H9 (cell line): ENCODE measurements around the gene SMC5. TPM values are rescaled to one million over a fixed set of nuclear protein-coding genes. Genes with fewer than 3 reads are reported as not detected.
A peak's percentile ranks its signal among the peaks of the same experiment; 100 is the strongest.

Experiments
- DNase-seq: peaks from one replicate; pipeline ENCODE4 v3.0.0-alpha.2; 2017
- H2AFZ ChIP-seq: one replicate; pipeline ENCODE4 v1.6.1; 2013; ENCODE audit warnings: mild to moderate bottlenecking, low read length, control low read depth, moderate library complexity
- H2AK5ac ChIP-seq: 2 replicates; pipeline ENCODE4 v1.6.1; 2013; ENCODE audit warnings: low read length, control low read depth, mixed read lengths; ENCODE audit not compliant: insufficient read length
- H2BK120ac ChIP-seq: one replicate; pipeline ENCODE4 v1.6.1; 2013; ENCODE audit warnings: low read depth, mild to moderate bottlenecking, low read length, control low read depth, inconsistent platforms; ENCODE audit not compliant: poor library complexity, severe bottlenecking
- H2BK12ac ChIP-seq: 2 replicates; pipeline ENCODE4 v1.6.1; 2013; ENCODE audit warnings: low read length, control low read depth, mixed read lengths, low read depth; ENCODE audit not compliant: insufficient read length
- H2BK15ac ChIP-seq: 2 replicates; pipeline ENCODE4 v1.6.1; 2013; ENCODE audit warnings: low read depth, low read length, control low read depth
- H2BK20ac ChIP-seq: one replicate; pipeline ENCODE4 v1.6.1; 2013; ENCODE audit warnings: low read depth, mild to moderate bottlenecking, low read length, control low read depth, inconsistent platforms; ENCODE audit not compliant: poor library complexity, severe bottlenecking
- H2BK5ac ChIP-seq: 2 replicates; pipeline ENCODE4 v1.6.1; 2013; ENCODE audit warnings: low read length, control low read depth, mixed read lengths; ENCODE audit not compliant: insufficient read length
- H3K14ac ChIP-seq: 2 replicates; pipeline ENCODE4 v1.6.1; 2013; ENCODE audit warnings: low read length, control low read depth; ENCODE audit not compliant: insufficient read depth
- H3K18ac ChIP-seq: 2 replicates; pipeline ENCODE4 v1.6.1; 2013; ENCODE audit warnings: low read depth, mild to moderate bottlenecking, mixed read lengths, low read length, control low read depth; ENCODE audit not compliant: insufficient read length
- H3K23ac ChIP-seq: 2 replicates; pipeline ENCODE4 v1.6.1; 2013; ENCODE audit warnings: low read length, control low read depth, mixed read lengths, low read depth; ENCODE audit not compliant: insufficient read length
- H3K23me2 ChIP-seq: 2 replicates; pipeline ENCODE4 v1.6.1; 2013; ENCODE audit warnings: low read depth, mild to moderate bottlenecking, mixed read lengths, low read length, control low read depth; ENCODE audit not compliant: insufficient read length, poor library complexity, severe bottlenecking
- H3K27ac ChIP-seq: 2 replicates; pipeline ENCODE4 v1.5.1; 2013; ENCODE audit warnings: low read length, control low read depth, mixed read lengths, low read depth; ENCODE audit not compliant: insufficient read length
- H3K27me3 ChIP-seq: 2 replicates; pipeline ENCODE4 v1.6.1; 2013; ENCODE audit warnings: low read length, control low read depth, inconsistent platforms; ENCODE audit not compliant: insufficient read depth
- H3K4ac ChIP-seq: 2 replicates; pipeline ENCODE4 v1.6.1; 2013; ENCODE audit warnings: low read depth, mild to moderate bottlenecking, control low read depth, inconsistent platforms, low read length, moderate library complexity
- H3K4me1 ChIP-seq: 2 replicates; pipeline ENCODE4 v1.6.1; 2013; ENCODE audit warnings: low read length, control low read depth, inconsistent platforms; ENCODE audit not compliant: insufficient read depth
- H3K4me2 ChIP-seq: 2 replicates; pipeline ENCODE4 v1.6.1; 2013; ENCODE audit warnings: low read length, control low read depth, mixed read lengths; ENCODE audit not compliant: insufficient read length, insufficient read depth
- H3K56ac ChIP-seq: 2 replicates; pipeline ENCODE4 v1.6.1; 2013; ENCODE audit warnings: low read depth, mild to moderate bottlenecking, mixed read lengths, low read length, control low read depth; ENCODE audit not compliant: insufficient read length
- H3K79me1 ChIP-seq: 2 replicates; pipeline ENCODE4 v1.6.1; 2013; ENCODE audit warnings: low read depth, mild to moderate bottlenecking, moderate library complexity, low read length, control low read depth, inconsistent platforms; ENCODE audit not compliant: insufficient read depth, poor library complexity, severe bottlenecking
- H3K79me2 ChIP-seq: 2 replicates; pipeline ENCODE4 v1.6.1; 2013; ENCODE audit warnings: low read length, control low read depth, inconsistent platforms; ENCODE audit not compliant: insufficient read depth
- H3K9ac ChIP-seq: 2 replicates; pipeline ENCODE4 v1.6.1; 2013; ENCODE audit warnings: low read length, control low read depth, mixed read lengths; ENCODE audit not compliant: insufficient read length; ENCODE audit errors: extremely low read depth
- H3K9me3 ChIP-seq: one replicate; pipeline ENCODE4 v1.6.1; 2013; ENCODE audit warnings: low read depth, low read length, inconsistent platforms; ENCODE audit not compliant: control insufficient read depth
- H3T11ph ChIP-seq: one replicate; pipeline ENCODE4 v1.6.1; 2013; ENCODE audit warnings: mild to moderate bottlenecking, low read length, control low read depth, inconsistent platforms
- H4K20me1 ChIP-seq: one replicate; pipeline ENCODE4 v1.6.1; 2013; ENCODE audit not compliant: control insufficient read depth, insufficient read length, insufficient read depth
- H4K5ac ChIP-seq: 2 replicates; pipeline ENCODE4 v1.6.1; 2013; ENCODE audit warnings: low read depth, mild to moderate bottlenecking, mixed read lengths, low read length, control low read depth; ENCODE audit not compliant: insufficient read length
- H4K8ac ChIP-seq: replicated peaks from 2 replicates; pipeline ENCODE4 v1.6.1; 2013; ENCODE audit warnings: low read length, control low read depth, mixed read lengths, low read depth; ENCODE audit not compliant: insufficient read length
- H4K91ac ChIP-seq: 2 replicates; pipeline ENCODE4 v1.6.1; 2013; ENCODE audit warnings: low read depth, mild to moderate bottlenecking, moderate library complexity, mixed read lengths, low read length, control low read depth; ENCODE audit not compliant: insufficient read length
- H3K27ac Mint-ChIP-seq, 3 experiments: 2 replicates in 2 of 3; 3 replicates in 1 of 3; pipeline ENCODE4 v1.8.0; 2020 to 2021; ENCODE audit warnings: mixed read lengths in 3 of 3, mild to moderate bottlenecking in 1 of 3, moderate library complexity in 1 of 3
- H3K27me3 Mint-ChIP-seq: 2 replicates; pipeline ENCODE4 v1.8.0; 2021; ENCODE audit warnings: low read depth, mild to moderate bottlenecking, moderate library complexity, mixed read lengths
- H3K36me3 Mint-ChIP-seq, 3 experiments: 2 replicates in 2 of 3; 3 replicates in 1 of 3; pipeline ENCODE4 v1.8.0; 2020 to 2021; ENCODE audit warnings: low read depth in 3 of 3, mixed read lengths in 3 of 3; ENCODE audit not compliant: insufficient read depth in 1 of 3
- H3K4me1 Mint-ChIP-seq, 2 experiments: 2 replicates each; pipeline ENCODE4 v1.8.0; 2020; ENCODE audit warnings: mixed read lengths in 2 of 2
- H3K4me3 Mint-ChIP-seq, 2 experiments: 2 replicates in 1 of 2; 3 replicates in 1 of 2; pipeline ENCODE4 v1.8.0; 2020 to 2021; ENCODE audit warnings: mild to moderate bottlenecking in 2 of 2, mixed read lengths in 2 of 2, moderate library complexity in 1 of 2
- H3K9me3 Mint-ChIP-seq, 2 experiments: 2 replicates in 1 of 2; 3 replicates in 1 of 2; pipeline ENCODE4 v1.8.0; 2020; ENCODE audit warnings: mild to moderate bottlenecking in 2 of 2, mixed read lengths in 2 of 2, moderate library complexity in 1 of 2
- WGBS: extraction: QIAGEN DNeasy Blood & Tissue Kit; methylation state at CpG from one replicate; pipeline ENCODE4 v1.1.7; 2013; ENCODE audit warnings: missing lambda C conversion rate, low lambda C conversion rate, mixed read lengths; ENCODE audit not compliant: insufficient read length; ENCODE audit errors: extremely low coverage; 5-methylcytosine and 5-hydroxymethylcytosine counted together
- total RNA-seq: library from RNA; stranded (reverse); gene quantifications from 2 replicates; pipeline ENCODE4 v1.2.1, GENCODE V29; 2021
- TF ChIP-seq, protein P1 (sequence below): fragments of 200-600 bp; sonication (generic); conservative IDR thresholded peaks from 3 replicates; pipeline ENCODE4 v1.8.0; 2021; ENCODE audit warnings: antibody characterized with exemption, mild to moderate bottlenecking

Gene SMC5
- total RNA-seq, 1 experiment from 2014 or later = 29.6 TPM

DNA sequence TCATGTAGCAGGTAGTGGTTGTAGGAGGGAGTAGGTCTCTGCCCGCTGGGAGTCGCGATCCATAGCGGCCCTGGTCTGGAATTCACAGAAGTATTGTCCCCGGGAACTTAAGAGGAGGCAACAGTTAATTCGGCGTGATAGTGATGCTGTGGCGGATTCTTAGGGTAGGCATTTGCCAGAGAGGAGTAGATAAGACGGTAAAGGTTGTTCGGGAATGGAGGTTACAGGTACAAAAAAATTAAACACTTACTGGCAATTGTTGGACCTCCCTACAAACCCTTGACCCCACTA, 679 bp downstream of the SMC5 start:
- H3K9ac ChIP-seq = peak overlapping the region; percentile 87
- TF ChIP-seq, protein P1, sequence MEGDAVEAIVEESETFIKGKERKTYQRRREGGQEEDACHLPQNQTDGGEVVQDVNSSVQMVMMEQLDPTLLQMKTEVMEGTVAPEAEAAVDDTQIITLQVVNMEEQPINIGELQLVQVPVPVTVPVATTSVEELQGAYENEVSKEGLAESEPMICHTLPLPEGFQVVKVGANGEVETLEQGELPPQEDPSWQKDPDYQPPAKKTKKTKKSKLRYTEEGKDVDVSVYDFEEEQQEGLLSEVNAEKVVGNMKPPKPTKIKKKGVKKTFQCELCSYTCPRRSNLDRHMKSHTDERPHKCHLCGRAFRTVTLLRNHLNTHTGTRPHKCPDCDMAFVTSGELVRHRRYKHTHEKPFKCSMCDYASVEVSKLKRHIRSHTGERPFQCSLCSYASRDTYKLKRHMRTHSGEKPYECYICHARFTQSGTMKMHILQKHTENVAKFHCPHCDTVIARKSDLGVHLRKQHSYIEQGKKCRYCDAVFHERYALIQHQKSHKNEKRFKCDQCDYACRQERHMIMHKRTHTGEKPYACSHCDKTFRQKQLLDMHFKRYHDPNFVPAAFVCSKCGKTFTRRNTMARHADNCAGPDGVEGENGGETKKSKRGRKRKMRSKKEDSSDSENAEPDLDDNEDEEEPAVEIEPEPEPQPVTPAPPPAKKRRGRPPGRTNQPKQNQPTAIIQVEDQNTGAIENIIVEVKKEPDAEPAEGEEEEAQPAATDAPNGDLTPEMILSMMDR = no peak
- Mint-ChIP-seq H3K9me3 (no peaks in the 10 kb centered on the region), H3K4me1 (peaks cover 45 to 50% of the 10 kb centered on the region in 2 experiments), H3K27ac (peak overlapping the region; percentile 58 to 93 (median 85); a peak in 6 of 7 replicates), H3K4me3 (peak overlapping the region; percentile 89 to 97), H3K27me3 (peaks cover 2% of the 10 kb centered on the region; the same call in 1 of the 2 replicates), H3K36me3 (peaks cover 16 to 23% (median 23%) of the 10 kb centered on the region in 3 experiments)
- H3K4me1 ChIP-seq = no peaks in the 10 kb centered on the region
- H3K23me2 ChIP-seq = peaks cover 4% of the 10 kb centered on the region
- H3K4me2 ChIP-seq = peak overlapping the region; percentile 92
- H3K79me2 ChIP-seq = peaks cover 19% of the 10 kb centered on the region; the same call in 1 of the 2 replicates
- no CpG with 5 or more reads among the region's 10 CpGs for WGBS
- H3K79me1 ChIP-seq = peaks cover 9% of the 10 kb centered on the region
- no peak overlapping the region for H2AK5ac ChIP-seq
- no peak overlapping the region for H3K4ac ChIP-seq
- DNase-seq = peak; percentile 43
- H2BK5ac ChIP-seq = no peak overlapping the region
- no peak overlapping the region for H2AFZ ChIP-seq
- no peaks in the 10 kb centered on the region for H3K9me3 ChIP-seq
- no peak overlapping the region for H2BK12ac ChIP-seq
- no peak overlapping the region for H2BK120ac ChIP-seq
- no peaks in the 10 kb centered on the region for H4K20me1 ChIP-seq
- H2BK20ac ChIP-seq = no peak overlapping the region
- no peak overlapping the region for H3K27ac ChIP-seq
- no peak overlapping the region for H2BK15ac ChIP-seq
- H3K56ac ChIP-seq = no peak overlapping the region
- no peak overlapping the region for H4K8ac ChIP-seq
- H4K5ac ChIP-seq = no peak overlapping the region
- H3K23ac ChIP-seq = no peak overlapping the region
- no peak overlapping the region for H3K14ac ChIP-seq
- no peaks in the 10 kb centered on the region for H3K27me3 ChIP-seq
- H4K91ac ChIP-seq = no peak overlapping the region
- no peak overlapping the region for H3T11ph ChIP-seq
- H3K18ac ChIP-seq = no peak overlapping the region
